Measurements from ENCODE around the gene TMED9.

- no peak for TF ChIP-seq CTCF (IDR thresholded peaks at IDR 0.05; ENCODE audit: low read length)
- TF ChIP-seq EZH2 (IDR thresholded peaks at IDR 0.05; ENCODE audit: borderline replicate concordance, low read length), result no peak
Measured at GRCh38 chr5:177603631-177604030, 11.6 kb downstream of the TMED9 start.
